WTC11 (cell line): ENCODE results near the gene MKI67. TPM values are rescaled to one million over a fixed set of nuclear protein-coding genes. Genes with fewer than 3 reads are reported as not detected.

Source experiments
- ATAC-seq: fragments of 200-7000 bp; cut with Tn5 transposase; 2 replicates; pipeline ENCODE4 v1.10.0; 2021; ENCODE audit warnings: mild to moderate bottlenecking, moderate library complexity
- CTCF ChIA-PET: fragments of 300-600 bp; sonication (Branson Sonifier 250); formaldehyde crosslinking; loops from one replicate; lab custom pipeline; 2021; ENCODE audit warnings: antibody characterized with exemption; lab: Charles Lee
- POLR2A ChIA-PET: fragments of 350-600 bp; sonication (Branson Sonifier 250); formaldehyde crosslinking; loops from one replicate; lab custom pipeline; 2021; ENCODE audit warnings: antibody characterized with exemption; lab: Charles Lee
- DNase-seq: peaks from one replicate; pipeline ENCODE4 v3.0.0; 2021; ENCODE audit warnings: low spot score
- H3K27ac Mint-ChIP-seq: 2 replicates; pipeline ENCODE4 v1.8.0; 2021; ENCODE audit warnings: mixed read lengths
- H3K27me3 Mint-ChIP-seq: 2 replicates; pipeline ENCODE4 v1.8.0; 2021; ENCODE audit warnings: low read depth, mild to moderate bottlenecking, moderate library complexity, mixed read lengths
- H3K36me3 Mint-ChIP-seq: 2 replicates; pipeline ENCODE4 v1.8.0; 2021; ENCODE audit warnings: mixed read lengths
- H3K4me1 Mint-ChIP-seq: 2 replicates; pipeline ENCODE4 v1.8.0; 2022; ENCODE audit warnings: mixed read lengths
- H3K4me3 Mint-ChIP-seq: 2 replicates; pipeline ENCODE4 v1.8.0; 2021; ENCODE audit warnings: mild to moderate bottlenecking, moderate library complexity, mixed read lengths
- H3K9me3 Mint-ChIP-seq: 2 replicates; pipeline ENCODE4 v1.8.0; 2021; ENCODE audit warnings: mixed read lengths
- ATF1 ChIP-seq: sonication (generic); formaldehyde crosslinking; IDR thresholded peaks from 2 replicates; pipeline ENCODE4 v1.8.1; 2023; ENCODE audit warnings: mild to moderate bottlenecking, moderate library complexity, missing genetic modification reagents
- CBFB ChIP-seq: sonication (generic); formaldehyde crosslinking; IDR thresholded peaks from 2 replicates; pipeline ENCODE4 v1.8.1; 2022; ENCODE audit warnings: mild to moderate bottlenecking, low read depth, missing genetic modification reagents
- ESRRA ChIP-seq: sonication (generic); formaldehyde crosslinking; IDR thresholded peaks from 2 replicates; pipeline ENCODE4 v1.8.1; 2022; ENCODE audit warnings: mild to moderate bottlenecking, missing genetic modification reagents, borderline replicate concordance
- FOXK1 ChIP-seq: sonication (generic); formaldehyde crosslinking; IDR thresholded peaks from 2 replicates; pipeline ENCODE4 v1.8.0; 2022; ENCODE audit warnings: mild to moderate bottlenecking, moderate library complexity, missing genetic modification reagents
- HMGA2 ChIP-seq: fragments of 250-450 bp; sonication (Bioruptor Pico); IDR thresholded peaks from 2 replicates; pipeline ENCODE4 v1.4.0; 2021; ENCODE audit warnings: mild to moderate bottlenecking, moderate library complexity
- MYBL2 ChIP-seq: sonication (generic); formaldehyde crosslinking; IDR thresholded peaks from 2 replicates; pipeline ENCODE4 v1.8.1; 2023; ENCODE audit warnings: mild to moderate bottlenecking, moderate library complexity, missing genetic modification reagents
- NR2C2 ChIP-seq: sonication (generic); formaldehyde crosslinking; IDR thresholded peaks from 2 replicates; pipeline ENCODE4 v1.8.0; 2022; ENCODE audit warnings: mild to moderate bottlenecking, missing genetic modification reagents
- NR3C1 ChIP-seq: sonication (generic); formaldehyde crosslinking; conservative IDR thresholded peaks from 2 replicates; pipeline ENCODE4 v1.8.1; 2023; ENCODE audit warnings: low read depth, mild to moderate bottlenecking, missing genetic modification reagents
- TEAD4 ChIP-seq: sonication (generic); formaldehyde crosslinking; IDR thresholded peaks from 2 replicates; pipeline ENCODE4 v1.8.0; 2022; ENCODE audit warnings: mild to moderate bottlenecking, missing genetic modification reagents
- ZNF396 ChIP-seq: fragments of 250-450 bp; sonication (Bioruptor Pico); IDR thresholded peaks from 2 replicates; pipeline ENCODE4 v1.8.0; 2021; ENCODE audit warnings: mild to moderate bottlenecking, moderate library complexity, borderline replicate concordance
- ZNF416 ChIP-seq: fragments of 250-450 bp; sonication (Bioruptor Pico); IDR thresholded peaks from 2 replicates; pipeline ENCODE4 v1.9.0; 2021; ENCODE audit warnings: mild to moderate bottlenecking, inconsistent platforms
- total RNA-seq: library from RNA; stranded (reverse); gene quantifications from 3 replicates; pipeline ENCODE4 v1.2.3, GENCODE V29; 2021
- TF ChIP-seq, protein P1 (sequence below): fragments of 250-450 bp; sonication (Bioruptor Pico); IDR thresholded peaks from 2 replicates; pipeline ENCODE4 v1.8.0; 2021; ENCODE audit warnings: mild to moderate bottlenecking
- TF ChIP-seq, protein P2 (sequence below): fragments of 250-450 bp; sonication (Bioruptor Pico); IDR thresholded peaks from 2 replicates; pipeline ENCODE4 v1.9.0; 2021; ENCODE audit warnings: mild to moderate bottlenecking
- TF ChIP-seq, protein P3 (sequence below): sonication (generic); formaldehyde crosslinking; IDR thresholded peaks from 2 replicates; pipeline ENCODE4 v1.8.1; 2022; ENCODE audit warnings: mild to moderate bottlenecking, missing genetic modification reagents, moderate library complexity, borderline replicate concordance
- TF ChIP-seq, protein P4 (sequence below): sonication (generic); formaldehyde crosslinking; IDR thresholded peaks from 2 replicates; pipeline ENCODE4 v1.8.1; 2023; ENCODE audit warnings: mild to moderate bottlenecking, moderate library complexity, missing genetic modification reagents
- TF ChIP-seq, protein P5 (sequence below): sonication (generic); formaldehyde crosslinking; IDR thresholded peaks from 2 replicates; pipeline ENCODE4 v1.8.0; 2023; ENCODE audit warnings: missing genetic modification reagents, mild to moderate bottlenecking, borderline replicate concordance
- TF ChIP-seq, protein P6 (sequence below): sonication (generic); formaldehyde crosslinking; IDR thresholded peaks from 2 replicates; pipeline ENCODE4 v1.8.1; 2023; ENCODE audit warnings: mild to moderate bottlenecking, missing genetic modification reagents
- TF ChIP-seq, protein P7 (sequence below): sonication (generic); formaldehyde crosslinking; IDR thresholded peaks from 2 replicates; pipeline ENCODE4 v1.8.1; 2023; ENCODE audit warnings: mild to moderate bottlenecking, missing genetic modification reagents, moderate library complexity

The MKI67 gene
- total RNA-seq, 1 experiment from 2014 or later = 118 TPM

DNA sequence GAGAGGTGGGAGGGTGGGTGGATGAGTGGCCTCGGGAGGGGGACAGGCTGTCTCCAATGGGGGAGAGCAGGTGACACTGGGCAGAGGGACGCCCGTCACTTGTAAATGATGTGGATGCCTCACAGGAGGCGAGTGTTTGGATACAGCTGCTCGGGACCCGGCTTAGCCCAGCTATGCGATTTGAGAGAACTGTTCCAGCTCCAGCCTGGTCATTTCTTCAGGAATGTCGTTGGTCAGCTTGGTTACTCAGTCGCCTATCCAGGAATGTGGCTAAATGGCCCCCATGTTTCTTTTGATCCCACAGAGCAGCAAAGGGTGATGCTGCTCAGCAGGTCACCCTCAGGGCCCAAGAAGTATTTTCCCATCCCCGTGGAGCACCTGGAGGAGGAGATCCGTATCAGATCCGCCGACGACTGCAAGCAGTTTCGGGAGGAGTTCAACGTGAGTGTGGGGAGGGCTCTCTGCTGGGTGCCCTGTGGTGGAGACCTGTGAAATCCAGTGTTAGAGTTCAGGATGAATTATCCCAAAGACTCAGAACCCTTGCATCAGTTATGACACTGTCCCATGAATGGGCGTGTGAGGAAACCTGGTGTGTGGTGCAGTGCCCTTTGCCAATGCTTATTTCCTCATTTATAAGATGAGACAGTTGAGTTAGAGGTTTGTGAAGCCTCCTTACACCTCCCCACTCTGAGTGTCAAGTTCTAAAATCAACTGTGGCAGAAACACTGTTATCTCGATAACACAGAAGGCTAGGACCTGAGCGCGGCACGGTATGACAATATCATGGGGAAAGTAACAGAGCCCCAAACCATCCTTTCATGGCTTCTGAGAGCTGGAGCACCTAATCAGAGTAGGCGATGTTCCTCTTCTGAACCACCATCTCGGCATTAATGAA is 76.8 kb downstream of the MKI67 start:
- TF ChIP-seq, protein P1, sequence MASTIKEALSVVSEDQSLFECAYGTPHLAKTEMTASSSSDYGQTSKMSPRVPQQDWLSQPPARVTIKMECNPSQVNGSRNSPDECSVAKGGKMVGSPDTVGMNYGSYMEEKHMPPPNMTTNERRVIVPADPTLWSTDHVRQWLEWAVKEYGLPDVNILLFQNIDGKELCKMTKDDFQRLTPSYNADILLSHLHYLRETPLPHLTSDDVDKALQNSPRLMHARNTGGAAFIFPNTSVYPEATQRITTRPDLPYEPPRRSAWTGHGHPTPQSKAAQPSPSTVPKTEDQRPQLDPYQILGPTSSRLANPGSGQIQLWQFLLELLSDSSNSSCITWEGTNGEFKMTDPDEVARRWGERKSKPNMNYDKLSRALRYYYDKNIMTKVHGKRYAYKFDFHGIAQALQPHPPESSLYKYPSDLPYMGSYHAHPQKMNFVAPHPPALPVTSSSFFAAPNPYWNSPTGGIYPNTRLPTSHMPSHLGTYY (CRISPR knock-in tag) = no peak
- TF ChIP-seq CBFB (CRISPR knock-in tag) (no peak), ZNF416 (CRISPR knock-in tag) (no peak), ESRRA (no peak), FOXK1 (CRISPR knock-in tag) (no peak), NR3C1 (CRISPR knock-in tag) (no peak), ZNF396 (CRISPR knock-in tag) (no peak), ATF1 (no peak), MYBL2 (CRISPR knock-in tag) (no peak), NR2C2 (CRISPR knock-in tag) (no peak), TEAD4 (CRISPR knock-in tag) (no peak), HMGA2 (CRISPR knock-in tag) (no peak)
- TF ChIP-seq, protein P2, sequence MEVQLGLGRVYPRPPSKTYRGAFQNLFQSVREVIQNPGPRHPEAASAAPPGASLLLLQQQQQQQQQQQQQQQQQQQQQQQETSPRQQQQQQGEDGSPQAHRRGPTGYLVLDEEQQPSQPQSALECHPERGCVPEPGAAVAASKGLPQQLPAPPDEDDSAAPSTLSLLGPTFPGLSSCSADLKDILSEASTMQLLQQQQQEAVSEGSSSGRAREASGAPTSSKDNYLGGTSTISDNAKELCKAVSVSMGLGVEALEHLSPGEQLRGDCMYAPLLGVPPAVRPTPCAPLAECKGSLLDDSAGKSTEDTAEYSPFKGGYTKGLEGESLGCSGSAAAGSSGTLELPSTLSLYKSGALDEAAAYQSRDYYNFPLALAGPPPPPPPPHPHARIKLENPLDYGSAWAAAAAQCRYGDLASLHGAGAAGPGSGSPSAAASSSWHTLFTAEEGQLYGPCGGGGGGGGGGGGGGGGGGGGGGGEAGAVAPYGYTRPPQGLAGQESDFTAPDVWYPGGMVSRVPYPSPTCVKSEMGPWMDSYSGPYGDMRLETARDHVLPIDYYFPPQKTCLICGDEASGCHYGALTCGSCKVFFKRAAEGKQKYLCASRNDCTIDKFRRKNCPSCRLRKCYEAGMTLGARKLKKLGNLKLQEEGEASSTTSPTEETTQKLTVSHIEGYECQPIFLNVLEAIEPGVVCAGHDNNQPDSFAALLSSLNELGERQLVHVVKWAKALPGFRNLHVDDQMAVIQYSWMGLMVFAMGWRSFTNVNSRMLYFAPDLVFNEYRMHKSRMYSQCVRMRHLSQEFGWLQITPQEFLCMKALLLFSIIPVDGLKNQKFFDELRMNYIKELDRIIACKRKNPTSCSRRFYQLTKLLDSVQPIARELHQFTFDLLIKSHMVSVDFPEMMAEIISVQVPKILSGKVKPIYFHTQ (CRISPR knock-in tag) = no peak
- TF ChIP-seq, protein P3, sequence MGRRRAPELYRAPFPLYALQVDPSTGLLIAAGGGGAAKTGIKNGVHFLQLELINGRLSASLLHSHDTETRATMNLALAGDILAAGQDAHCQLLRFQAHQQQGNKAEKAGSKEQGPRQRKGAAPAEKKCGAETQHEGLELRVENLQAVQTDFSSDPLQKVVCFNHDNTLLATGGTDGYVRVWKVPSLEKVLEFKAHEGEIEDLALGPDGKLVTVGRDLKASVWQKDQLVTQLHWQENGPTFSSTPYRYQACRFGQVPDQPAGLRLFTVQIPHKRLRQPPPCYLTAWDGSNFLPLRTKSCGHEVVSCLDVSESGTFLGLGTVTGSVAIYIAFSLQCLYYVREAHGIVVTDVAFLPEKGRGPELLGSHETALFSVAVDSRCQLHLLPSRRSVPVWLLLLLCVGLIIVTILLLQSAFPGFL (CRISPR knock-in tag) = no peak
- TF ChIP-seq, protein P4, sequence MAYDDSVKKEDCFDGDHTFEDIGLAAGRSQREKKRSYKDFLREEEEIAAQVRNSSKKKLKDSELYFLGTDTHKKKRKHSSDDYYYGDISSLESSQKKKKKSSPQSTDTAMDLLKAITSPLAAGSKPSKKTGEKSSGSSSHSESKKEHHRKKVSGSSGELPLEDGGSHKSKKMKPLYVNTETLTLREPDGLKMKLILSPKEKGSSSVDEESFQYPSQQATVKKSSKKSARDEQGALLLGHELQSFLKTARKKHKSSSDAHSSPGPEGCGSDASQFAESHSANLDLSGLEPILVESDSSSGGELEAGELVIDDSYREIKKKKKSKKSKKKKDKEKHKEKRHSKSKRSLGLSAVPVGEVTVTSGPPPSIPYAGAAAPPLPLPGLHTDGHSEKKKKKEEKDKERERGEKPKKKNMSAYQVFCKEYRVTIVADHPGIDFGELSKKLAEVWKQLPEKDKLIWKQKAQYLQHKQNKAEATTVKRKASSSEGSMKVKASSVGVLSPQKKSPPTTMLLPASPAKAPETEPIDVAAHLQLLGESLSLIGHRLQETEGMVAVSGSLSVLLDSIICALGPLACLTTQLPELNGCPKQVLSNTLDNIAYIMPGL (CRISPR knock-in tag) = no peak
- TF ChIP-seq, protein P5, sequence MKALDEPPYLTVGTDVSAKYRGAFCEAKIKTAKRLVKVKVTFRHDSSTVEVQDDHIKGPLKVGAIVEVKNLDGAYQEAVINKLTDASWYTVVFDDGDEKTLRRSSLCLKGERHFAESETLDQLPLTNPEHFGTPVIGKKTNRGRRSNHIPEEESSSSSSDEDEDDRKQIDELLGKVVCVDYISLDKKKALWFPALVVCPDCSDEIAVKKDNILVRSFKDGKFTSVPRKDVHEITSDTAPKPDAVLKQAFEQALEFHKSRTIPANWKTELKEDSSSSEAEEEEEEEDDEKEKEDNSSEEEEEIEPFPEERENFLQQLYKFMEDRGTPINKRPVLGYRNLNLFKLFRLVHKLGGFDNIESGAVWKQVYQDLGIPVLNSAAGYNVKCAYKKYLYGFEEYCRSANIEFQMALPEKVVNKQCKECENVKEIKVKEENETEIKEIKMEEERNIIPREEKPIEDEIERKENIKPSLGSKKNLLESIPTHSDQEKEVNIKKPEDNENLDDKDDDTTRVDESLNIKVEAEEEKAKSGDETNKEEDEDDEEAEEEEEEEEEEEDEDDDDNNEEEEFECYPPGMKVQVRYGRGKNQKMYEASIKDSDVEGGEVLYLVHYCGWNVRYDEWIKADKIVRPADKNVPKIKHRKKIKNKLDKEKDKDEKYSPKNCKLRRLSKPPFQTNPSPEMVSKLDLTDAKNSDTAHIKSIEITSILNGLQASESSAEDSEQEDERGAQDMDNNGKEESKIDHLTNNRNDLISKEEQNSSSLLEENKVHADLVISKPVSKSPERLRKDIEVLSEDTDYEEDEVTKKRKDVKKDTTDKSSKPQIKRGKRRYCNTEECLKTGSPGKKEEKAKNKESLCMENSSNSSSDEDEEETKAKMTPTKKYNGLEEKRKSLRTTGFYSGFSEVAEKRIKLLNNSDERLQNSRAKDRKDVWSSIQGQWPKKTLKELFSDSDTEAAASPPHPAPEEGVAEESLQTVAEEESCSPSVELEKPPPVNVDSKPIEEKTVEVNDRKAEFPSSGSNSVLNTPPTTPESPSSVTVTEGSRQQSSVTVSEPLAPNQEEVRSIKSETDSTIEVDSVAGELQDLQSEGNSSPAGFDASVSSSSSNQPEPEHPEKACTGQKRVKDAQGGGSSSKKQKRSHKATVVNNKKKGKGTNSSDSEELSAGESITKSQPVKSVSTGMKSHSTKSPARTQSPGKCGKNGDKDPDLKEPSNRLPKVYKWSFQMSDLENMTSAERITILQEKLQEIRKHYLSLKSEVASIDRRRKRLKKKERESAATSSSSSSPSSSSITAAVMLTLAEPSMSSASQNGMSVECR = no peak
- TF ChIP-seq, protein P6, sequence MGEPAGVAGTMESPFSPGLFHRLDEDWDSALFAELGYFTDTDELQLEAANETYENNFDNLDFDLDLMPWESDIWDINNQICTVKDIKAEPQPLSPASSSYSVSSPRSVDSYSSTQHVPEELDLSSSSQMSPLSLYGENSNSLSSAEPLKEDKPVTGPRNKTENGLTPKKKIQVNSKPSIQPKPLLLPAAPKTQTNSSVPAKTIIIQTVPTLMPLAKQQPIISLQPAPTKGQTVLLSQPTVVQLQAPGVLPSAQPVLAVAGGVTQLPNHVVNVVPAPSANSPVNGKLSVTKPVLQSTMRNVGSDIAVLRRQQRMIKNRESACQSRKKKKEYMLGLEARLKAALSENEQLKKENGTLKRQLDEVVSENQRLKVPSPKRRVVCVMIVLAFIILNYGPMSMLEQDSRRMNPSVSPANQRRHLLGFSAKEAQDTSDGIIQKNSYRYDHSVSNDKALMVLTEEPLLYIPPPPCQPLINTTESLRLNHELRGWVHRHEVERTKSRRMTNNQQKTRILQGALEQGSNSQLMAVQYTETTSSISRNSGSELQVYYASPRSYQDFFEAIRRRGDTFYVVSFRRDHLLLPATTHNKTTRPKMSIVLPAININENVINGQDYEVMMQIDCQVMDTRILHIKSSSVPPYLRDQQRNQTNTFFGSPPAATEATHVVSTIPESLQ (CRISPR knock-in tag) = no peak
- TF ChIP-seq, protein P7, sequence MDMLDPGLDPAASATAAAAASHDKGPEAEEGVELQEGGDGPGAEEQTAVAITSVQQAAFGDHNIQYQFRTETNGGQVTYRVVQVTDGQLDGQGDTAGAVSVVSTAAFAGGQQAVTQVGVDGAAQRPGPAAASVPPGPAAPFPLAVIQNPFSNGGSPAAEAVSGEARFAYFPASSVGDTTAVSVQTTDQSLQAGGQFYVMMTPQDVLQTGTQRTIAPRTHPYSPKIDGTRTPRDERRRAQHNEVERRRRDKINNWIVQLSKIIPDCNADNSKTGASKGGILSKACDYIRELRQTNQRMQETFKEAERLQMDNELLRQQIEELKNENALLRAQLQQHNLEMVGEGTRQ (CRISPR knock-in tag) = no peak
- Mint-ChIP-seq H3K9me3 (no peaks in the 10 kb centered on the region), H3K27me3 (peaks cover under 1% of the 10 kb centered on the region; the same call in 1 of the 2 replicates), H3K4me1 (peaks cover 9% of the 10 kb centered on the region), H3K36me3 (no peaks in the 10 kb centered on the region), H3K4me3 (no peak overlapping the region), H3K27ac (no peak overlapping the region)
- CTCF ChIA-PET = interaction anchor here (0.6 to 5.6 kb wide), 6 partner anchors 14 to 68 kb away, joined by 3 to 50 read pairs (median 8); no protein-coding TSS in a partner anchor
- ATAC-seq = no peak
- POLR2A ChIA-PET = no interaction called here
- DNase-seq = no peak
